GM21619 (cell line): Measurements from ENCODE around the gene SHD.

Experiments used
- ATAC-seq: cut with Tn5 transposase; IDR thresholded peaks from one replicate; pipeline ENCODE4 v1.9.1; 2021; ENCODE audit not compliant: unreplicated experiment

The SHD gene

GRCh38 chr19:4297901-4298809 is 19.1 kb downstream of the SHD start:
- no peak for ATAC-seq

GRCh38 chr19:4298810-4299550 is 19.9 kb downstream of the SHD start:
- ATAC-seq = no peak

- no peak for ATAC-seq
Observed at GRCh38 chr19:4300589-4300988, 21.5 kb downstream of the SHD start.

GRCh38 chr19:4301590-4302242 is 22.6 kb downstream of the SHD start:
- ATAC-seq = no peak

GRCh38 chr19:4302243-4302640 is 23.2 kb downstream of the SHD start, which contains the start of gene TMIGD2:
Gene TMIGD2, minus strand, starts transcription at chr19:4302389. Its CDS starts 4 bp downstream, at chr19:4302385.
- no peak for ATAC-seq

GRCh38 chr19:4303819-4304537 is 24.9 kb downstream of the SHD start:
- no peak for ATAC-seq

- no peak for ATAC-seq
Observed at GRCh38 chr19:4304538-4305256, 25.6 kb downstream of the SHD start, which contains the start of gene FSD1. Gene FSD1, plus strand, starts transcription at chr19:4304598. Its CDS starts 149 bp downstream, at chr19:4304747.

GRCh38 chr19:4305257-4305612 is 26.2 kb downstream of the SHD start:
- ATAC-seq = no peak

GRCh38 chr19:4305659-4306058 is 26.6 kb downstream of the SHD start:
- no peak for ATAC-seq

- ATAC-seq = no peak
Observed at GRCh38 chr19:4310247-4311121, 31.4 kb downstream of the SHD start.

GRCh38 chr19:4313847-4314490 is 34.9 kb downstream of the SHD start:
- ATAC-seq = no peak

- no peak for ATAC-seq
Observed at GRCh38 chr19:4316956-4317355, 37.9 kb downstream of the SHD start.

- ATAC-seq = no peak
Observed at GRCh38 chr19:4318460-4318859, 39.4 kb downstream of the SHD start.

- ATAC-seq = no peak
Observed at GRCh38 chr19:4319067-4319718, 40.1 kb downstream of the SHD start.

- ATAC-seq = no peak
Observed at GRCh38 chr19:4320419-4320818, 41.4 kb downstream of the SHD start.

- no peak for ATAC-seq
Observed at GRCh38 chr19:4322942-4323665, 44.0 kb downstream of the SHD start.

GRCh38 chr19:4323692-4324091 is 44.6 kb downstream of the SHD start:
- ATAC-seq = no peak

GRCh38 chr19:4324228-4324627 is 45.2 kb downstream of the SHD start:
- ATAC-seq = no peak
